Endothelial cell (in vitro differentiated cells): ENCODE measurements around the gene CMTM1. TPM values are rescaled to one million over a fixed set of nuclear protein-coding genes. Genes with fewer than 3 reads are reported as not detected.

Experiments used
- DNase-seq: peaks from one replicate; pipeline ENCODE4 v3.0.0; 2021; ENCODE audit warnings: low spot score
- H3K27ac Mint-ChIP-seq: one replicate; pipeline ENCODE4 v1.8.0; 2021; ENCODE audit warnings: mixed read lengths, inconsistent platforms; ENCODE audit not compliant: unreplicated experiment
- H3K27me3 Mint-ChIP-seq: one replicate; pipeline ENCODE4 v1.8.0; 2021; ENCODE audit warnings: mild to moderate bottlenecking, moderate library complexity, mixed read lengths, inconsistent platforms; ENCODE audit not compliant: unreplicated experiment
- H3K36me3 Mint-ChIP-seq: one replicate; pipeline ENCODE4 v1.8.0; 2021; ENCODE audit warnings: mild to moderate bottlenecking, low read depth, mixed read lengths, inconsistent platforms; ENCODE audit not compliant: unreplicated experiment
- H3K4me1 Mint-ChIP-seq: one replicate; pipeline ENCODE4 v1.8.0; 2021; ENCODE audit warnings: mild to moderate bottlenecking, mixed read lengths, inconsistent platforms; ENCODE audit not compliant: unreplicated experiment
- H3K4me3 Mint-ChIP-seq: one replicate; pipeline ENCODE4 v1.8.0; 2021; ENCODE audit warnings: mild to moderate bottlenecking, mixed read lengths, inconsistent platforms; ENCODE audit not compliant: unreplicated experiment
- H3K9me3 Mint-ChIP-seq: one replicate; pipeline ENCODE4 v1.8.0; 2021; ENCODE audit warnings: mixed read lengths, inconsistent platforms; ENCODE audit not compliant: unreplicated experiment
- CTCF ChIP-seq: fragments of 200-600 bp; sonication (generic); IDR thresholded peaks from one replicate; pipeline ENCODE4 v1.5.0; 2021; ENCODE audit warnings: antibody characterized with exemption; ENCODE audit not compliant: unreplicated experiment
- total RNA-seq: library from RNA; stranded (reverse); fragmentation: NEBNext Ultra II Directional; extraction: Animal tissue kit (Norgen Biotek cat#: 25700); gene quantifications from one replicate; pipeline ENCODE4 v1.2.1, GENCODE V29; 2021; ENCODE audit not compliant: unreplicated experiment

CMTM1 gene
- total RNA-seq, 1 donor from 2014 or later, result 8.3 TPM

GRCh38 chr16:66528294-66528693, 37.9 kb upstream of the CMTM1 start:
- Mint-ChIP-seq H3K4me1 (peaks cover 17% of the 10 kb centered on the region), H3K4me3 (no peak overlapping the region), H3K36me3 (peaks cover 31% of the 10 kb centered on the region), H3K9me3 (no peaks in the 10 kb centered on the region), H3K27ac (no peak overlapping the region), H3K27me3 (peaks cover 3% of the 10 kb centered on the region)
- no peak for DNase-seq
- TF ChIP-seq CTCF, result no peak

DNA sequence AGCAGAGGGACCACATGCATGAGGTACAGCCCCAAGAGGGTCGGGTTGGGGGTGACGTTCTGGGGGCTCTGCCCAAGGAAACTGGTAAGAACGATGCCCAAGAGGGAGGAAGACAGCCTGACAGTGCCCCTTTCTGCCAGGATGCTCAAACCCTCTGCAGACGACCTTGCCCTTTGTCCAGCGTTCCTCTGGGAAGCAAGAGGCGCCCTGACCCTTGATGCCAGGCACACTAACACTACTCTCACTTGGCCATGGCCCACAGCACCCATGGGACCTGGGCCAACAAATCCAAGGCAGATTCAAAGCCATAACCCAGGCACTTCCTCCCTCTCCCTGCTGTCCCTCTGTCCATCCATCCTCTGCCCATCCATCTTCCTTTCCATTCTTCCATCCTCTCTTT, 36.8 kb upstream of the CMTM1 start:
- H3K36me3 Mint-ChIP-seq, result peaks cover 27% of the 10 kb centered on the region
- H3K27me3 Mint-ChIP-seq, result no peaks in the 10 kb centered on the region
- no peak overlapping the region for H3K4me3 Mint-ChIP-seq
- H3K27ac Mint-ChIP-seq, result no peak overlapping the region
- TF ChIP-seq CTCF, result no peak
- no peak for DNase-seq
- no peaks in the 10 kb centered on the region for H3K9me3 Mint-ChIP-seq
- H3K4me1 Mint-ChIP-seq, result peaks cover 15% of the 10 kb centered on the region

DNA sequence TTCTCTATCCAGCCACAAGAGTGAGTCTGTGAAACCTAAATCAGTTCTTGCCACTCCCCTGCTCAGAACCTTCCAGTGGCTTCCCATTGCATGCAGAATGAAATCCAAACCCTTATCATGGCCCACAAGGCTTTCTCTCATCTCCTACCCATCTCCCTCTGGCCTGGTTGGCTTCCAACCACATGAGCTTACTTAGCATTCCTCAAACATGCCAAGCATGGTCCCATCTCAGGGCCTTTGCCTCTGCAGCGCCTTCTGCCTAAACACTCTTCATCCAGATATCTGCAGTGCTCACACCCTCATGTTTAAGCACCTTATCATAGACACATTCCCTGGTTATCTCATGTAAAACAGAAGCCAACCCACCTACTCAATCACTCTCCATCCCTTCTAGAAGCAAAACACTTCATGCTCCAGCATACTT, 31.9 kb upstream of the CMTM1 start:
- H3K27me3 Mint-ChIP-seq, result peaks cover 2% of the 10 kb centered on the region
- no peak for TF ChIP-seq CTCF

GRCh38 chr16:66536525-66536924, 29.7 kb upstream of the CMTM1 start:
- no peak for DNase-seq
- Mint-ChIP-seq H3K4me1 (peaks cover 6% of the 10 kb centered on the region), H3K27me3 (peaks cover 2% of the 10 kb centered on the region), H3K4me3 (no peak overlapping the region), H3K36me3 (peaks cover 3% of the 10 kb centered on the region), H3K27ac (no peak overlapping the region), H3K9me3 (no peaks in the 10 kb centered on the region)
- TF ChIP-seq CTCF, result no peak

More for the DNA sequence above, 31.9 kb upstream of the CMTM1 start:
- H3K4me3 Mint-ChIP-seq, result no peak overlapping the region
- H3K27ac Mint-ChIP-seq, result peak overlapping the region; percentile 48
- H3K9me3 Mint-ChIP-seq, result no peaks in the 10 kb centered on the region
- H3K4me1 Mint-ChIP-seq, result peaks cover 6% of the 10 kb centered on the region
- H3K36me3 Mint-ChIP-seq, result peaks cover 7% of the 10 kb centered on the region
- no peak for DNase-seq

GRCh38 chr16:66537236-66537635, 29.0 kb upstream of the CMTM1 start:
- no peaks in the 10 kb centered on the region for H3K9me3 Mint-ChIP-seq
- H3K36me3 Mint-ChIP-seq, result peaks cover 3% of the 10 kb centered on the region
- DNase-seq, result no peak
- TF ChIP-seq CTCF, result no peak
- H3K27me3 Mint-ChIP-seq, result peaks cover 2% of the 10 kb centered on the region
- peaks cover 12% of the 10 kb centered on the region for H3K4me1 Mint-ChIP-seq
- no peak overlapping the region for H3K4me3 Mint-ChIP-seq
- H3K27ac Mint-ChIP-seq, result peak overlapping the region; percentile 22
